ENCODE data around the gene ALOXE3.

The ALOXE3 gene

DNA sequence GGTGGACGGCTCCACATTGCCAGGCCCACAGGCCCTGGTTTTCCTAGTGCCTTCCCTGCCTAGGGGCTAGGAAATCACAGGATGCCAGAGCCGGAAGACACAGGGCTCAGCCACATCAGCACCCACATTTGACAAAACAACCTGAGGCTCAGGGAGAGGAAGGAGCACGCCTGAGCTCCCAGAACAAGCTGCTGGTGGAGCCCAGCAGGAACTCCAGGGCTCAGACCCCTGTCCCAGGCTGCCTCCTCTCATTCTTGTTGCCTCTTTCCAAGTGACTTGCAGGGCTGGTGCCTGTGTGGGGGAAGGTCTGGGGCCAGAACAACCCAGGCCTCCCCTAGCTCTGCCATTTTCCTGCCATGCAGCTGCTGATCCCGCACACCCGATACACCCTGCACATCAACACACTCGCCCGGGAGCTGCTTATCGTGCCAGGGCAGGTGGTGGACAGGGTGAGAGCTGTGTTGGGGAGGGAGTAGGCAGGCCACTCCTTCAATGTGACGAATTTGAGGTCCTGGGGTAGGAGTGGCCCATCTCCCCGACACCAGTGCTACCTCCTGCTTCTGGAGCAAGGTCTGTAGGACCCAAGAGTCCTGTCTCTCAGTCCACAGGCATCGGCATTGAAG lies 71.9 kb downstream of the ALOXE3 start:
- no peak for DNase-seq
